ENCODE results near the gene XYLT1.

The XYLT1 gene

DNA sequence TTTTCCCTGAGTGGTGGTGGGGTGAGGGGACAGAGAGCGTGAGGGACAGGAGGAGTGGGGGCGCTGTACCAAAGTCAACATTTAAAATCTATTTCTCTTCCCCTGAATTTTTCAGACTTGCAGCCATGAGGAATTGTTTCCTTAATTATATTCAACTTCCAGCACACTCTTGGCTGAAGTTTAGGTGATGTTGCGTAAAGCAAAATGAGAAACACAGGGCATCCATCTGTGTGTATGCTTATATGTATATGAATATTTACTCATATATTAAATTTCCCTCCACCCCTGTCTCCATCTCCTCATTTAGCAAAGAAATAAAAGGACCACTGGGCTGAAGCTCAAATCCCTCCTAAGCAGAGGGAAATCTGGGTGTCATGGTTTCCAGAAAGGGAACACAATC, 218.1 kb downstream of the XYLT1 start:
- no peak for DNase-seq (ENCODE audit: low spot score)

DNA sequence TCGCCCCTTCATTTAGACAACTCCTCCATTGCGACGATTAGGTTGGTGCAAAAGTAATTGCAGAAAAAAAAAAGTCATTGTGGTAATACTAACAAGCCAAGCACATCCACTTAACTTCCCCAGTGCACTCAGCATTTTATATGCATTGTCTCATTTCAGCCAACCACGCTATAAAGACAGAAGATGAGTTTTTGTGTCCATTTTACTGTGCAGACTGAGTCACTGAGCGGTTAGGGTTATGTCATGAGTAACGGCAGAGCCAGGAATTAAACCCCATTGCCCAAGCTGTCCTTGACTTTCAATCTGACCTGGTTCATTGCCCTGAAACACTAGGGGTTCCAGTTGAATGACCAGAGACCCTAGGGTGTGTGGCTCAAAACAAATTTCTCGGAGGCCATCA, 218.7 kb downstream of the XYLT1 start:
- DNase-seq (ENCODE audit: low spot score): no peak

DNA sequence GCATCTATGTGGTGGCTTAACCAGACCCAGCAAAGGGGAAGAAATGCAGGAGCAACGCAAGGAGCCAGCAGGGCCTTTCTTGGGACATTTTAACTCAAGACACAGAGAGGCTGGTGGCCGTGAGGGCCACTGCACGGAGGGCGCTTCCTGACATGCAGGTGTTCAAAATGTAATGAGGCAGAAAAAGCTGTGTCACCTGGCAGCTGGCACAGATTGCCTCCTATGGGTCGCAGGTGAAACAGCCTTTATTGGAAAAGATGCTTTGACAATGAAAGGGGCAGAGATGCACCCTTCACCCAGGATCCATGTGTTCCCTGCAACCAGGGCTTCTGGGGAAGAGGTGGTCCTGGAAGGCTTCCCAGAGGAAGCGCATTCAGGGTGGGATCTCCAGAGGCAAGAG, 219.3 kb downstream of the XYLT1 start:
- no peak for DNase-seq (ENCODE audit: low spot score)

DNA sequence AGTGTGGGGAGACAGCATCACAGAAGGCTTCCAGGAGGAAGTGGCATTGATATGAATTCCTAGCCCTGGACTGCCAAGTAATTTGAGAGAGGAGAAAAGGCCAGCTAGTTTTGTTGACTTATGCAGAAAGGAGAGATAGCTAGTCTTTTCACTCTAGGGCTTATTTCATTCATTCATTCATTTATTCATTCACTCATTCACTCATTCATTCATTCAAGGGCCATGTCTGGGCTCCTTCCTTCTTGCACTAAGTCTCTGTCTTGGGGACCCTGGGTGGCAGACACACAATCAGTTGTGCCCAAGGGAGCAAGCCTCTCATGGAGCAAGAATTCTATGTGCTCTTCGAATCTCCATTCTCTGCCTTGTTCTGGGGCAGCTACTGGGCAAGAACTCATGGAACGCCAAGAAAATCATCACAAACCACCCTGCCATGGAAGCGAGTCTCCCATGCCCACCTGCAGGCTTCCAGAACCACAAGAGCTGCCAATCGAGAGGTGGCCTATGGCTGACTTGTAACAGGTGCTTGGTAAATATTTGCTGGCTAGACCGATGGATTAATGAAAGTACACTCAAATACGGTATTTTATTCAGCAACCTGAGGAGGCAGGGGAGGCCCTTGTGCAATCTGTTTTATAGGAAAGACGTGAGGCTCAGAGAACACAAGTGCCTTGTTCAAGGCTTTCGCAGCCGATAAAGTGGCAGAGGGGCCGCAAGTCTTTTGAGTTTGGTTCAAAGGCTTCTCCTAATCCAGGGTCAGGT, 223.6 kb downstream of the XYLT1 start:
- DNase-seq (ENCODE audit: low spot score): no peak

DNA sequence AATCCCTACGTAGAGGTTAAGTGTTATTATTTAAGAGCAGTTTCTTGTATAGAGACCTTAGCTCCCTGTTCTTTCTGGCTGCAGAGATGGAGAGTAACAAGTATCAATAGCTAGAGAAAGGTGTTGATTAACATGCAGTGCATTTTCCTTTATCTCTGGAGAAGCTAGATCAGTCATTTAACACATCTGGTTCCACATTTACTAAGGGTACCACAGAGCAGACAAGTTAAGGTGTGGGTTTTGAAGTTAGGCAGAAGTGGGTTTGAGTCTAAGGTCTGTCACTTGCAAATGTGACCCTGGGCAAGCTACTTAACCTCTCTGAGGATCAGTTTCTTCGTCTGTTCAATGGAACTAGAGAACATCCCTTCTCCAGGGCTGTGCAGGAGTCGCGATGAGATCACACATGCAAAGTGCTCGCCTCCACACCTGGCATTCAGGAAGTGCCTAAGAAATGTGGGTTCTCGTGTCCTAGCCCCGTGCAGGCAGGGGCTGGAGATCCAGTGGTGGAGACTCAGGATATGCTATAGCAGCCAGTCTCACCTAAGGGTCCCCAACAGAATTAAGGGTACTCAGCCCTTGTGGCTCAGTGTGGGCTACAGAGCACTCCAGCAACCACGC, 224.4 kb downstream of the XYLT1 start:
- no peak for DNase-seq (ENCODE audit: low spot score)

DNA sequence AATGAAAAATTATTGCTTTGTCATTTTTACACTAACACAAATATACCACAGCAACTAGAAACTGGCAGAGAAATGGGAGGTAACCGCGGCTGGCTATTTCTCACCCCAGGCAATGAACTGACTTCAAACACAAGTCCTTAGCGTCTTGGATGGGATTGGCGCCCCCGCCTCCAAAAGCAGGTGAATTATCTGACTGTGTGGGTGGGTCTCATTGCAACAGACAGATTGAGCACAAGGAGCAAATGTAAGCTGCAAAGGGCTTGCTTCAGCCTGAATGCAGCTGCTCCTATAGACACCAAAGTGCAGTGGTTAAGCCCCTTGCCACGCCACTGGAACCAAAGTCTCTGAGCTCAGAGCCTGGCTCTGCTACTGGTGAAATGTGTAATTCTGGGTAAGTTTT, 225.0 kb downstream of the XYLT1 start:
- DNase-seq (ENCODE audit: low spot score): no peak

DNA sequence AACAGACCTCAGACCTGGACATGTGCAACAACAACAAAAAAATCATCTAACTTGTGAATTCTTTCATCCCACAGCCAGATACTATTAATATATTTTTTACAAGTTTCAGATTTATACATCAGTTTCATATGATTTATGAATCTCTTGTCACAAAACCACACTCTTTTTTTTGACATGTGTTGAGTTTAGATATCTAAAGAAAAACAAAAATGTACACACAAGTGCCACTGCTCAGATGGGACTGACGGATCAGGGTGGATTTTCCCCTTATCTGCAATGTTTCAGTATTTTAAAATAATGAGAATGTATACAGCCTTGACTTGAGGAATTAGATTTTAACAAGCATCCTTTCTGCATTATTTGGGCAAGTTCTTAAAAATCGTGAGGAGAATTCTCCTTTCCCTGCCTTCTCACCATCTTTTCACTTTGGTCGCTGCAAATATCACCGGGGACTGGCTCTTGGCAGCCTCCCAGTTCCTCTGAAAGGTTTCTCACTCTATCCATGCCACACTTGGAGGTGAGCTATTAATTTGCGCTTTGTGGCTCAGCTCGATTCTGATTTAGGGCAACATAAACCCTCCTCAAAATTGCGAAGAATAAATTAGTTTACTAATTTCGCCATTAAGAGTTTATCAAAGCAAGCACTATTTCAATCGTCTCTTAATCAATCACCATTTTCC, 225.7 kb downstream of the XYLT1 start:
- no peak for DNase-seq (ENCODE audit: low spot score)

DNA sequence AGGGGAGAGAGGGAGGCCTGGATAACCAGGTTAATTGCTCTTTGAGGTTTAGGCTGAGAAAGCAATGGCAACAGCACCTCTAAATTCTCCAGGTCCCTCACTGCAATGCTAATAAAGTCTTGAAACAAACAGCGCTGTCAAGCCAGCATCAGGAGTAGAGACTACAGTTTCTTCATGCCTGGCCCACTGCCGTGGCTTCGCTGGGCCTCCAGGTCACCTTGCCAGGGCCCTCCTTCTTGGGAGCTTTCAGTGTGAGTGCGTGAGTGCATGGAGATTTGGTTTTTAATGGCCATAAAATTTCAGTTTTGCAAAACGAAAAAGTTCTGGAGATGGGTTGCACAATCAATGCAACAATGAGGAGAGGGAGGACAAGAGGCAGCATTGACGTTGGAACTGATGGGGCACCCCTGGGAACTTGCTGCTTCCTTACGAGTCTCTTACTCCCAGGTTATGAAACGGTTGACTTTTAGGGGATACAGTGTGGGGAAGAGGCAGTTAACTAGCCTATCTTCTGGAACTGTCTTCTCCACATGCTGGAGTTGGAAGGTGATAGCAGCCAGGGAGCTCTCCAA, 229.4 kb downstream of the XYLT1 start:
- no peak for DNase-seq (ENCODE audit: low spot score)

DNA sequence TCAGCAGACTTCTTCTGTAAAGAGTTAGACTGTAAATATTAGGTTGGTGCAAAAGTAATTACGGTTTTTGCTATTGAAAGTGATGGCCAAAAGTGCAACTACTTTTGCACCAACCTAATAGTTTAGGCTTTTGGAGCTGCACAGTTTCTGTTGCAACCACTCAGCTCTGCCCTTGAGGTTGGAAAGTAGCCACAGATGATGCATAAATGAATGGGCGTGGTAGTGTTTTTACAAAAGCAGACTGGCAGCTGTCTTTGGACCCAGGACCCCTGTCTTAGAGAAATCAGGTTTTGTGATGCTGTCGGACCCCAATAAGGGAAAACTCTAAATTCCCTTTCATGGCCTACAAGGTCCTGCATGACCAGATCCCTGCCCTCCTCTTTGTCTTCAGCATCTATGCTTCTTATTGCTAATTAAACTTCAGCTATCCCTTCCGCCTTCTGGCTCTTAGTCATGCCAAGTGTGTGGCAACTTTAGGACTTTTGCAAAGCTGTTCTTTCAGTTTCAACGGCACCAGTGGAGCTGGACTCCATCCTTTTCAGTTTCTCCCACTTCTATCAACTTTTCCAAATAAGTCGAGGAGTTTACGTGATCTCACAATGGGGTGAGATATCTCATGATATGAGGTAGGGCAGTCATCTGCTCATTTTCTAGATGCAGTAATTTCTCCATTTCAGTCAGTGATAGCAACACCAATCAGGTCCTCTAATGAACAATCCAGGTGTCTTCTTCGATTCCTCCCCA, 232.3 kb downstream of the XYLT1 start:
- no peak for DNase-seq (ENCODE audit: low spot score)

DNA sequence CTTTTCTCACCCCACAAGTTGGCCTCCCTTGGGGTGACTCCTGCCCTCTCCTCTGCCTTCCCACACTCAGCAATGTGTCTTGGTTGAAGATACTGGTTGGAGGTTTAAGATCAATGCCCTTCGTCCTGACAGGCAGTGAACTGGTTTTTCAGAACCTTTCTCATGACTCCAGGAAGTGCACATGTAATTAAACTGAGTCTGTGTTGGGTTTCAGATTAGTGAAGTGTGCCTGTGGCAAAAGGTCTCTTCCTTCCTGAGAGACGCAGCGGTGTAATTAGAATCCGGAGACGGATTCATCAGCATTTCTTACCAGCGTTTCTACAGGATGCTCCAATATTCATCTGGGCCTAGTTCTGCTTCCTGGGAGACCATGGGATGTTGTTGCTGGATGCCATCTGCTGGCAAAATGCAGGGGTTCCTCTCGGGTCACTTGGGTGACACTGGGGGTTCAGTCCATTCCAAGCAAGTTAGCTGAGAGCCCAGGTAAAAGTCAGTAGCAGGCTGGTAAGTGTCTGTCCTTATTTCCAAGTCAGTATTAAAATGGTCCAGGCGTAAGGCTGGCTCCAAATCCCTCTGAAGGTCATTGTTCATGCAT, 233.3 kb downstream of the XYLT1 start:
- DNase-seq (ENCODE audit: low spot score): no peak

DNA sequence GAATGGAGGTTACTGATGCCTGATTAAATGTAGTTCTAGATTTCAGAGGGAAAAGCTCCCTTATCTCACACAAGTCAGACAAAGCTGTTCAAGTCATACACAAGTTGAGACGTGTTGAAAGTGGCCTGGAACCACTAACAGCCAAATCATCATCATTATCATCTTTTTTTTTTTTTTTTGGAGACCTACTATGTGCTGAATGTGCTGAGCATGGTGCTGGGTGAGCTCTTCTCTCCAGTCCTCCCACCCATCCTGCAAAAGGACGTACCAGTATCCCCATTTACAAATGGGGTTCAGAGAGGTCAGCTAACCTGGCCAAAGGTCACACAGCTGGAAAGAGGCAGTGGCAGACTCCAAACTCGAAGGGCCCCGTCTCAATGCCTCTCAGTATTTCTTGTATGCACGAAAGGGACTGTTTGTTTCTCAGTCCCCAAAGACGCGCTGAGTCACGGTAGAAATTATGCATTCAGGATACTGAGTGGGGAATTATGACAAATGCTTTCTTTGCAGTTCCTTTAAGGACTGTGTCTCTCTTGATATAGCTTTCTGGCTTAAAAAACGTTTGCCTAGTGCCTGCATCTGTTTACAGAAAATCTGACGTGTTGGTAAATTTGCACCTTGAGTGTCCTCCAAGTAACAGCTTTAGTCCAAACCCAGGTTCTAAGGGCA, 235.5 kb downstream of the XYLT1 start:
- no peak for DNase-seq (ENCODE audit: low spot score)

DNA sequence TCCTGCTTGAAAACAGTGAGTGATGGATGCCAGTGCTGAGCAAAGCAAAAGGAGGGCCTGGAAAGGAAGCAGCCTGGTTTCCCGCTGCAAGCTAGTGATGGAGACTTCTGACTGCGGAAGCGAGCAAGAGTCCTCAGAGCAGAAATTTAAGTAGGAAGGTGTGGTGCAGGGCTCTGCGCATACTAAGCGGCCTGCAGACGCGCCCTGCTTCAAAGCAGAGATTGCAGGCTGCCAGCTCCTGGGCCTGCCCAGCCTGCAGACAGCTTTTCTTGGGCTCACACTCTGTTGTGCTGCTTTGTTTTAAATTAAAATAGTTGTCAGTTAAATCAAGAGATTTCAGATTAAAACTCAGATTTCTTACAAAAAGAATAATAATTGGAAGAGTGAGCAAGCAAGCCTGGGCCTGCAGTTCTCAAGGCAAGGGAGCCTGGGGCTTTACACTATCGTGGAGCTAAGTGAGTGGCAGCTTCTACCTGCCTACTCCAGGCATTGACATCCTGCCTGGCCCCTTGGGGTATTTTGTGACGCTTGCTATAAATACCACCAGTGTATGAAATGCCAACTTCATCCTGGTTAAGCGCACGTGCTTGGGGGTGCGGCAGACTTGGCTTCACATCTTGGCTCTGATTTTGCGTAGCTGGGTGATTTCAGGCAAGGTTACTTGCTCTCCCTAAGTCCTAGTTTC, 237.3 kb downstream of the XYLT1 start:
- DNase-seq (ENCODE audit: low spot score): no peak

DNA sequence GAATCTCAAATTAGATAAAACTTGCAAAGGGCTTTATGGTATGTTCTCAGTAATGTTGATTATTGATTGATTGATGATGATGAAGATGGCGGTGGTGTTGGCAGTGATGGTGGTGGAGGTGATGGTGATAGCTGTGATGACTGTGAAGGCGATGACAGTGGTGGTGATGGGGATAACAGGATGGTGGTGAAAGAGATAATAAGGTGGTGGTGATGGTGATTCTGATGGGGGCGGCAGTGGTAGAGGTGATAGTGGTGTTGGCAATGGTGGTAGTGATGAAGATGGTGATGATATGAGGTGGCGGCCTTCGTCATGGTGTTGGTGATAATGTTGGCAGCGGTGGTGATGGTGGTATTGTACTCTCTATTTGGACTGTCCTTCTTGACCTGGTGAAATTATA, 238.3 kb downstream of the XYLT1 start:
- DNase-seq (ENCODE audit: low spot score): no peak

DNA sequence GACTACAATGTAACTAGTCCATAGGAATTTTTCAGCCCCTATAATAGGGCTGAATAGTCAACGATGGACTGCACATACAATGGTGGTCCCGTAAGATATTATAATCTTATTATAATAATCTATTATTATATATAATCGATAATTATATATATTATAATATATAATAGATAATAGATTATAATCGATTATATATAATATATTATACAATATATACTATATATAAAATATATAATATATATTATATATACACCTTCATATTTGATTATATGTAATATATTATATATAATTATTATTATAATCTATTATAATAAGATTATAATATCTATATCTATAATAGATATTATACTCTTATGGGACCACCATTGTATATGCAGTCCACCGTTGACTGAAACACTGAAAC, 238.8 kb downstream of the XYLT1 start:
- DNase-seq (ENCODE audit: low spot score): no peak

DNA sequence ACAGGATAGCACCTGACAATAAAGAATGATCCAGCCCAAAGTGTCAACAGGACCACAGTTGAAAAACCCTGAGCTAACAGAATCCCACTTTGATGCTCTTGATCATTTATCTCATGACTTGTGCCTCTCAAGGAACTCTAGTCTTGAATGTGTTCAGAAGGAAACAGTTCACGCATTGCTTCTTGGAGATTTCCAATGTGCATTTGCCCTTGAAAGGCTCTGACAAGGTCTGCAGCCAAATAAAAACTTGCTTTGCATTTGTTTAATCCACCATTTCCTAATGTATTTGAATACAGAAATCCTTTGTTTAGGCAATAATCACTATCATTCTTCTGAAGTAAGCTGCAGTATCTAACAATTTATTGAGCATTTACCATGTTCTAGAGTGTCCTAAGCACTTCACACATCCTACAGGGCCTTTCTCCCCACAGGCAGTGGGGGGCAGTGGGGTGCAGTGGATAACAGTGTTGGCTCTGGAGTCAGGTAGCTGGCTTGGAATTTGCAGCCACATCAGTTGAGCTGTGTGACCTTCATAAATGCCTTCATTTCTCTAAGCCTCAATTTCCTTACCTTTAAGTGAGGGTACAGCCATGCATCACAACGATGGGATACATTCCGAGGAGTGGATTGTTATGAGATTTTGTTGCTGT, 239.7 kb downstream of the XYLT1 start:
- DNase-seq (ENCODE audit: low spot score): no peak

DNA sequence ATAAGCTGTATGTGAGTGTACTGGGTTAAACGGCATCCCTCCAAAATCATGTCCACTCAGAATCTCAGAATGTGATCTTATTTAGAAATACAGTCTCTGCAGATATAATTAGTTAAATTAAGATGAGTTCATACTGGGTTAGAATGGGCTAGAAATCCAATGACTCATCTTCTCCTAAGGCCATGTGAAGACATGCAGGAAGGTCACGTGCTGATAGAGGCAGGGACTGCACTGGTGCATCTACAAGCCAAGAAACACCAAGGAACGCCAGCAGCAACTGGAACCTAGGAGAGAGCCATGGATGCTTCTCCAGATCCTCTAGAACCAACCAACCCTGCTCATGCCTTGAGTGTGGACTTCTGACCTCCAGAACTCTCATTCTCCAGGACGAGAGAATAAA, 241.0 kb downstream of the XYLT1 start:
- no peak for DNase-seq (ENCODE audit: low spot score)

DNA sequence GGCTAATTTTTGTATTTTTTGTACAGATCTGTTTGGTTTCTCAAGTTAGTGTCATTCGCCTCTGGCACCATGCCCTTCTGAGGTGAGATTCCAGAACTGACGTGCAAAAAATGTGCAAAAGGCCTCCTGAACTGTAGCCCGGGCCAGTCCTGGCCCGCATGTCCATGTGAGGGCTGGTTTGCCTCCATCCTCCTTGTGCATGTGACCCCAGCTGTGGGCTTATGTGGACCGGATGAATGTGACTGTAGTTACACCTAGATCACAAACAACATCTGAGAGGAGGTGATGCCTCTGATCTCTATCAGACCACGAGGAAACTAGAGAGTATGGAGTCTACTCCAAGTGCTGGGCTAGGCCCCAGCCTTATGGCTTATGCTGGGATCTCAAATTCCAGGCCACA, 241.6 kb downstream of the XYLT1 start:
- no peak for DNase-seq (ENCODE audit: low spot score)

DNA sequence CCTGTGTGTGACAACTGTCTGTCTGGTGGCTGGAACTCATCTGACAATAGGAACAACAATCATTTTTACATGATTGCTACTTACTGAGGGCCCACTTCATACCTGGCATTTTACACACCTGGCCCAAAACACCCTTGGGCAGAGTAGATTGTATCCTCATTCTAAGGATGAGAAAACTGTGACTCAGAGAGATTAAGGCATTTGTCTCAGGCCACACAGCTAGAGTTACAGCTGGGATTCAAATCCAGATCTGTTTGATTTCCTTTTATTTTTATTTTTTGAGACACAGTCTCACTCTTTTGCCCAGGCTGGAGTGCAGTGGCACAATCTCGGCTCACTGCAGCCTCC, 242.1 kb downstream of the XYLT1 start:
- DNase-seq (ENCODE audit: low spot score): no peak

DNA sequence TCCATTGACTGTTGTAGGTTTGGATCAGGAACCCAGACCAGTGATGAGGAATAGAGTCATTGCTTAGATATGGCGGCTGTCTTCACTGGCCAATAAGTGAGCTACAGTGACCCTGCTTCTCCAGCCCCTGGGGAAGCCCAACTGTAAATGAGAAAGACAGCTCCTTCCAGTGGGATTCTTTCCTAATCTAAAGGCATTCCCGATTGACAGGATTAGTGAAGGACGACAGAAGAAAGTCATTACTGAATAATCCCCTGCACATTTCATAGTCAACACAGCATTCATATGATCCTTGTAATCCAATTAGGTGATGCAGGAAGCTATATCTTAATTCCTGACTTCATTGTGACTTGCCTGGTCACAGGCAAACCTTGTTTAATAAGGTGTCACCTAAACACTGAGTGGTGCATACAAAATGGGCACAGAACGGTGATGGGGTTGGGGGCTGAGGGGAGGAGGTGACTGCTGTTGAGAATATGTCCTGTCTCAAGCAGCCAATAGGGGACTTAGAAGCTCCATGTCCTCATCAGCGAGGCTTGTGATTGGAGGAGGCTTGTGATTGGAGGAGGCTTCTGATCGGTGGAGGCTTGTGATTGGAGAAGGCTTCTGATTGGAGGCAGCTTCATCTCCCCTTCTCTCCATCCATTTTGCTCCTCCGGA, 242.6 kb downstream of the XYLT1 start:
- DNase-seq (ENCODE audit: low spot score): no peak

DNA sequence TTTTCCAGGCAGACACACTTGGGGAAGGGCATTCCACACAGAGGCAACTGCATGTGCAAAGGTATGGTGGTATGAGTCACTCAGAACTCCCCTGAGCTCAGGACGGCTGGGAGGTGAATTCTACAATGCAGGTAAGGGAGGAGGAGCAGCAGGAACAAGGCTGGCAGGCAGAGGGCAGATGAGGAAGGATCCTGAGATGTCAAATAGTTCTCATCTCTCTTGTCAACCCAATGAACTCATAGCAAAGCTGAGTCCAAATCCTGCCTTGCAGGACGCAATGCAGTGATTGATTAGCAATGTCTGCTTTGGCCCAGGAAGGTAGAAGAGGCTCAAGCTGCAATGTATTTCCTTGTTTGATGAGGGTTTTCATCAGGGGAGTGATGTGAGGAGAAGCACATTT, 243.5 kb downstream of the XYLT1 start:
- peak; percentile 39 for DNase-seq (ENCODE audit: low spot score)

Measured in LoVo (cell line).